DMS79 (cell line): Measurements from ENCODE around the gene SLC27A3.
A peak's percentile ranks its signal among the peaks of the same experiment; 100 is the strongest.
"Not testable (repeated sequence)": the region's sequence is repeated elsewhere in the genome, so short reads cannot be mapped to it uniquely, and the experiment has no call there.

Experiments used
- DNase-seq: peaks from one replicate; lab custom pipeline; 2025; lab: John Stamatoyannopoulos, UW

SLC27A3 gene

GRCh38 chr1:153763365-153764225, 11.6 kb upstream of the SLC27A3 start:
- no peak for DNase-seq

DNA sequence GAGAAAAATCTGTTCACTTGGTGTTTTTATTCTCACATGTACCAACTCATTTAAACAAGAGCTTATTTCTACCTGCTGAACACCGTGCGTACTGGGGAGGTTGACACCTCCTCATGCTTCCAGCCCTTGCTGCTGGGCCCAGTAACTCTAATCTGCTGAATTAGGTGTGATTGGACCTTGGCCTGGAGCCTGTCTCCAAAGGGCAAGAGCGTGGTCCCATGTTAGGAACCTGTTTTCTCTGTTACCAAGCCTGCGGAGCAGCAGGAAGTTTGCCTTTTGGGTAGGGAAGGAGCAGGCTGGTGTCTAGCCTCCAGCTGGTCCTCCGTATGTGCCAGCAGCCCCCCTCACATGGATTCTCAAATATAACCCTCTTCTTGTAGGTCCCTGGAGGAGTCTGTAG, 10.9 kb upstream of the SLC27A3 start:
- DNase-seq = no peak

DNA sequence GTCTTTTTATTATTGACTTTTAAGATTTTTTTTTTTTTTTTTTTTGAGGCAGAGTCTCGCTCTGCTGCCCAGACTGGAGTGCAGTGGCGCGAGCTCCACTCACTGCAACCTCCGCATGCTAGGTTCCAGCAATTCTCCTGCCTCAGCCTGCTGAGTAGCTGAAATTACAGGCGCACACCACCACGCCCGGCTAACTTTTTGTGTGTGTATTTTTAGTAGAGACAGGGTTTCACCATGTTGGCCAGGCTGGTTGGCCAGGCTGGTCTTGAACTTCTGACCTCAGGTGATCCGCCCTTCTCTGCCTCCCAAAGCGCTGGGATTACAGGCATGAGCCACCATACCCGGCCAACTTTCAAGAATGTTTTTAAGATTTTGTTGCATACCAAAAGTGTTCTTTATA, 8.5 kb upstream of the SLC27A3 start:
- not testable (repeated sequence) for DNase-seq

DNA sequence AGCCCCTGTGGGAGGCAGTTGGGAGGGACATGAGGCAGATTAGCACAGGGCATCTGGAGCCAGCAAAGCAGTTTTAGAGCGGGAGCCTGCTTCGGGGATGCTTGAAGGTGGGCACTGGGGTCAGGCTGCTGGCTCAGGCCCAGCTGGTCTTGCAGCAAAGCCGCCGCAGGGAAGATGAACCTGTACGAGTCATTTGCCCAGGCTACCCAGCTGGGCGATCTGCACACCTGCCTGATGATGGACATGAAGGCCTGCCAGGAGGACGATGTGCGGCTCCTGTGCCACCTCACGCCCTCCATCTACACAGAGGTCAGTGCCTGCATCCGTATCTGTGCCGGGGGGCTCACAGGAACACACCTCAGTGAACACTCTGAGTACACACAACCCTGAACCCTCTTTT, 7.7 kb upstream of the SLC27A3 start:
- no peak for DNase-seq

- DNase-seq = no peak
Observed at GRCh38 chr1:153768316-153769181, 6.7 kb upstream of the SLC27A3 start.

- no peak for DNase-seq
Observed at GRCh38 chr1:153769221-153769620, 6.0 kb upstream of the SLC27A3 start.

DNA sequence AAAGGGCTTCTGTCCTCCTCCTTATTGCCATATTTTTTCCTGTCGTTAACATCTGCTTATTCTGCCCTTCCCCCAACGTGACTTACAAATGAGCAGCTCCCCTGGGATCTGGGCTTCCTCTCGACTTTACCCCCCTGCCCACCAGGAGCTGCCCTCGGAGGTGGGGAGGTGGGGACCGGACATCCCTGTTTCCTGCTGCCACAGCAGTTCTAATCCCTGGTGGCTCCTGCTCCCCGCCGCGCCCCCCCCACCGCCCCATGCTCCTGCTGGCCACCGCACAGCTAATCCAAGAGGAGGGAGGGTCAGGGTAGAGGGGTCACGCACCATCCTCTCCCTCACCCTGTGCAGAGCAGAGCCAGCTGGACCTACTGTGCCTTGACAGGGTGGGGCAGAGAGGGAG, 4.4 kb upstream of the SLC27A3 start:
- DNase-seq = no peak

DNA sequence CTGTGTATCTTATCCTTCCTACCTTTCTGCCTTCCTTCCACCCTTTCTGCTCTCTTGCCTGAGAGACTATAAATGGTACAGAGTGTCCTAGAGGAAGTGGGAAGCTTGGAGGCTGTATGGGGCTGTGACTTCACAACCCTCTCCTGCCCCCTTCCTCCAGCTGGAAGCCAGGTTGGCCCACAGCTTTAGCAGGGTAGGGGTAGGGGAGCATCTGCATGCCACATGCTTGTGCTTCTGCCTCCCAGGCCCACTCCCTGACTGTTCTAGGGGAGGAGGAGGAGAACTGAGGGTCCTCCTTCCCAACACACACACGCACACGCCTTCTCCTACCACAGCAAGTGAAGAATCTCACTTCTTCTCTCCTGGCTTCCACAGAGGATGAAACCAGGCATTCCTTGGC, 3.9 kb upstream of the SLC27A3 start:
- no peak for DNase-seq

DNA sequence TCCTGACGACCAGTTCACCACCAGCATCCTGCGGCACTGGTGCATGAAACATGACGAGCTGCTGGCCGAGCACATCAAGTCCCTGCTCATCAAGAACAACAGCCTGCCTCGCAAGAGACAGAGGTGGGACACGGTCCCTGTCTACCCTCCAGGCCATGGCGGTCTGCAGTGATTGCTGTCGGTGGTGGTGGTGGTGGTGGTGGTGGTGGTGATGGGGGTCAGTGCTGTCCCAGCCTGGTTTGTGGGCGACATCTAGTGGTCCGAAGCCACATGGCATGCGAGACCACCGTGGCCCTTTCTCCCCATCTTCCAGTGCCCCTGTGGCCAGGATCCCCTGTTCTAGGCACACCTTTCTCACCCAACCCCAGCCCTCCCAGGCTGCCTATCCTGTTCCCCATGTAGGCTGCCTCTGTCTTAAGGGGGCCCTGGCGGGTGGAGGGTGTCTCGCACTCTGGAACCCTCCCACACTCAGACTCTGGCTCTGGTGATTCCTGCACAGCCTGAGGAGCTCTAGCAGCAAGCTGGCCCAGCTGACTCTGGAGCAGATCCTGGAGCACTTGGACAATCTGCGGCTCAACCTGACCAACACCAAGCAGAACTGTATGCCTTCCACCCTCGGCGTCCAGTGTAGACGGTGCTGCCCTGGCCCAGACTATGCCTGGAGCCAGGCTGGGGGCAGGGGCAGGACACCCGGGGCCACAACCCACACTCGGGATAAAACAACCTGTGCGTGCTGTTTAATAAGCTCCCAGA, 3.2 kb upstream of the SLC27A3 start:
- DNase-seq = no peak

DNA sequence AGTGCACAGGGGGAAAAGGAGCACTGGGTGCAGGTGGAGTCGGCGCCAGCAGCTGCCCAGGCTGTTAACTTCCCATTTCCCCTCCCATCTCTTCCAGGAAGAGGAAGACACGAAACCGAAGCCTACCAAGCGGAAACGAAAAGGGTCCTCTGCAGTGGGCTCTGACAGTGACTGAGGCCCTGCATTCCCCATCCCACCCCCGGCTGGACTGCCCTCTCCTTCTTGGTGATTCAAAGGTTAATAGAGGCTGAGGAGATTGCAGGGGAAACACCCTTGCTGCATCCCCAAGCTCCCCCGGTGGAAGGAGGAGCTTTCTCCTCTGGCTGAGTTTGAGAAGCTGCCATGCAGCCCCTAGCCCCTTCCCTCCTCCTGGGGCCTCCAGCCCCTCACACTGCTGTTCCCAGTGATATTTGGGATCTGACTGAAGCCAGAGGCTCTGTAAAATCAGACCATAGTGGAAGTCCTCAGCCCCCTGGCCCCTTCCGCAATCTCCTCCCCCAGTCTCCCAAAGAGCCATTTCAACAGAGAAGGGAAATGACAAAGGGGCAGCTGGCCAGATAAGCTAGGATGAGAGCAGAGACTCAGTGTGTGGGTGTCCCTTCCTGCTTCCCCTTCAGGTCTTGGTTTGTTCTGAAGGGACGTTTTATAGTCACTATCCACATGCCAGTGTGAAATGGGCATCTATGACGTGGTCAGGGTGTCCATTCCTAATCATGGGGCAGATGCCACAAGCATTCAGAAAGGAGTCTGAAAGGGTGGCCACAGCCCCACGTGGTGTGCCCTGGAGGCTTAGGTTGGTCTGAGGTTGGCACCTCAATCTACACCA, 1.9 kb upstream of the SLC27A3 start:
- DNase-seq = no peak

GRCh38 chr1:153774026-153774595, 1.1 kb upstream of the SLC27A3 start:
- no peak for DNase-seq

DNA sequence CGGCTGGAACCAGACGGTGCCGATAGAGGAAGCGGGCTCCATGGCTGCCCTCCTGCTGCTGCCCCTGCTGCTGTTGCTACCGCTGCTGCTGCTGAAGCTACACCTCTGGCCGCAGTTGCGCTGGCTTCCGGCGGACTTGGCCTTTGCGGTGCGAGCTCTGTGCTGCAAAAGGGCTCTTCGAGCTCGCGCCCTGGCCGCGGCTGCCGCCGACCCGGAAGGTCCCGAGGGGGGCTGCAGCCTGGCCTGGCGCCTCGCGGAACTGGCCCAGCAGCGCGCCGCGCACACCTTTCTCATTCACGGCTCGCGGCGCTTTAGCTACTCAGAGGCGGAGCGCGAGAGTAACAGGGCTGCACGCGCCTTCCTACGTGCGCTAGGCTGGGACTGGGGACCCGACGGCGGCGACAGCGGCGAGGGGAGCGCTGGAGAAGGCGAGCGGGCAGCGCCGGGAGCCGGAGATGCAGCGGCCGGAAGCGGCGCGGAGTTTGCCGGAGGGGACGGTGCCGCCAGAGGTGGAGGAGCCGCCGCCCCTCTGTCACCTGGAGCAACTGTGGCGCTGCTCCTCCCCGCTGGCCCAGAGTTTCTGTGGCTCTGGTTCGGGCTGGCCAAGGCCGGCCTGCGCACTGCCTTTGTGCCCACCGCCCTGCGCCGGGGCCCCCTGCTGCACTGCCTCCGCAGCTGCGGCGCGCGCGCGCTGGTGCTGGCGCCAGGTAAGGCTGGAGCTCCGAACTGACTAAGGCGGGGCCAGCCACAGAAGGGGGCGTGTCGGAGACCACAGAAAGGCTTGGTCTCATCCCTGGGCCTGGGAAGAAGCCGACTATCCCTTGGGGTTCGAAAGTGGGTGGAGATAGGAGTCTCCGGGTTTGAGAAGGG, 486 bp downstream of the SLC27A3 start:
- peak; percentile 74 for DNase-seq

GRCh38 chr1:153776352-153776751, 1.1 kb downstream of the SLC27A3 start:
- peak; percentile 34 for DNase-seq

GRCh38 chr1:153776845-153777370, 1.7 kb downstream of the SLC27A3 start:
- no peak for DNase-seq

DNA sequence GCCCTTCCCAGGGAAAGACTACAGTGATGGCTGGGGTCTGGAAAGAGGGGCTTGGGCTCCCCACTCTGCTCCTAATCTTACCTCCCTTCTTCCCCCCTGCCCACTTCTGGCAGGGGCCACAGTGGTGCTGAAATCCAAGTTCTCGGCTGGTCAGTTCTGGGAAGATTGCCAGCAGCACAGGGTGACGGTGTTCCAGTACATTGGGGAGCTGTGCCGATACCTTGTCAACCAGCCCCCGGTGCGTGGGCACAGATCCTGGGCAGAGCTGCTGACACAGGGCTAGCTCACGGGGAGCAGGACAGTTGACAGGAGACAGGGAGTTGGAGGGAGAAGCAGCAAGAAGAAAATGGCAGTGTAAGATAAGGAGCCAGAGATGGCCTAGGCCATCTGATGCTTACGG, 2.4 kb downstream of the SLC27A3 start:
- no peak for DNase-seq

DNA sequence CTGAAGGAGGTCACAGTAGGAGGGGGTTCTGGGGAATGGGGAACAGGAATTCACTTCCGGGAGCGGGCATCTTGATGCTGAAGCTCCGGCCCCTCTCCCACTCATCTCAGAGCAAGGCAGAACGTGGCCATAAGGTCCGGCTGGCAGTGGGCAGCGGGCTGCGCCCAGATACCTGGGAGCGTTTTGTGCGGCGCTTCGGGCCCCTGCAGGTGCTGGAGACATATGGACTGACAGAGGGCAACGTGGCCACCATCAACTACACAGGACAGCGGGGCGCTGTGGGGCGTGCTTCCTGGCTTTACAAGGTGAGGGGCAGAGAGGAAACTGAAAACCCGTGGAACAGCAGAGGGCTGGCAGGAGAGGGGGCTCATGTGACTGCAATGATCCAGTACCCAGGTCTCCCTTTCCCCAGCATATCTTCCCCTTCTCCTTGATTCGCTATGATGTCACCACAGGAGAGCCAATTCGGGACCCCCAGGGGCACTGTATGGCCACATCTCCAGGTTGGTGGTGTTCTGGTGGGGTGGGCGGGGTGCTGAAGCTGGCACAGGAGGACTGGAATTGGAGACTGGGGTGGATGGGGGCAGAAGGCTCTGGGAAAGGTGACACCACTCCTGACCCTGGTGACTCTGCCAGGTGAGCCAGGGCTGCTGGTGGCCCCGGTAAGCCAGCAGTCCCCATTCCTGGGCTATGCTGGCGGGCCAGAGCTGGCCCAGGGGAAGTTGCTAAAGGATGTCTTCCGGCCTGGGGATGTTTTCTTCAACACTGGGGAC, 3.0 kb downstream of the SLC27A3 start:
- DNase-seq = no peak

DNA sequence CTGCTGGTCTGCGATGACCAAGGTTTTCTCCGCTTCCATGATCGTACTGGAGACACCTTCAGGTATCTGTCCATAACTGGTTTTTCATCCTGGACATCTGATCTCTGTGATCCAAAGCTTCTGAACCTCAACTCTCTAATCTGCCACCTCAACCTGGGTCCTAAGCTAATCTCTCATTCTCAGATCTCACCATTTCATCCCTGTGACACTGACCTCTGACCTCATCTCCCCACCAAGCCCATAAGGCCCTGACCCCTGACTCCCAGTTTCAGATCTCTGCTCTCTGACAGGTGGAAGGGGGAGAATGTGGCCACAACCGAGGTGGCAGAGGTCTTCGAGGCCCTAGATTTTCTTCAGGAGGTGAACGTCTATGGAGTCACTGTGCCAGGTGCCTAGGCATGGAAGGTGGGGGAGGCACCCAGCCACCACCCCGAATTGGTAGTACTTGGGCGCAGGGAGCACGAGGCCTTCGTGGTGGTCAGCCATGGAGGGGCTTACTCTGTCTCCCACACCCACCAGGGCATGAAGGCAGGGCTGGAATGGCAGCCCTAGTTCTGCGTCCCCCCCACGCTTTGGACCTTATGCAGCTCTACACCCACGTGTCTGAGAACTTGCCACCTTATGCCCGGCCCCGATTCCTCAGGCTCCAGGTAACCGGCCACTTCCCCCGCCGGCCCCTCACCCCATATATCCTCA, 3.8 kb downstream of the SLC27A3 start:
- DNase-seq = no peak

GRCh38 chr1:153779781-153780541, 4.8 kb downstream of the SLC27A3 start:
- no peak for DNase-seq
